CD4-positive, alpha-beta T cell treated with Interleukin-4 for 4 hours (primary cell): ENCODE data around the gene PDGFA.
"Not testable (repeated sequence)": the region's sequence is repeated elsewhere in the genome, so short reads cannot be mapped to it uniquely, and the experiment has no call there.

Experiments
- DNase-seq: peaks from one replicate; pipeline ENCODE4 v3.0.0-alpha.2; 2020

The PDGFA gene

DNA sequence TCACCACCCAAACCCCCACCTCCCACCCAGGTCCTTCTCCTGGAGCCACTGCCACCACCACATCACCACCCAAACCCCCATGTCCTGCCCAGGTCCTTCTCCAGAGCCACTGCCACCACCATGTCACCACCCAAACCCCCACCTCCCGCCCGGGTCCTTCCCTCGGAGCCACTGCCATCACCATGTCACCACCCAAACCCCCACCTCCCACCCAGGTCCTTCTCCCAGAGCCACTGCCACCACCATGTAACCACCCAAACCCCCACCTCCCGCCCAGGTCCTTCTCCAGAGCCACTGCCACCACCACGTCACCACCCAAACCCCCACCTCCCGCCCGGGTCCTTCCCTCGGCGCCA is 31.9 kb upstream of the PDGFA start:
- not testable (repeated sequence) for DNase-seq

DNA sequence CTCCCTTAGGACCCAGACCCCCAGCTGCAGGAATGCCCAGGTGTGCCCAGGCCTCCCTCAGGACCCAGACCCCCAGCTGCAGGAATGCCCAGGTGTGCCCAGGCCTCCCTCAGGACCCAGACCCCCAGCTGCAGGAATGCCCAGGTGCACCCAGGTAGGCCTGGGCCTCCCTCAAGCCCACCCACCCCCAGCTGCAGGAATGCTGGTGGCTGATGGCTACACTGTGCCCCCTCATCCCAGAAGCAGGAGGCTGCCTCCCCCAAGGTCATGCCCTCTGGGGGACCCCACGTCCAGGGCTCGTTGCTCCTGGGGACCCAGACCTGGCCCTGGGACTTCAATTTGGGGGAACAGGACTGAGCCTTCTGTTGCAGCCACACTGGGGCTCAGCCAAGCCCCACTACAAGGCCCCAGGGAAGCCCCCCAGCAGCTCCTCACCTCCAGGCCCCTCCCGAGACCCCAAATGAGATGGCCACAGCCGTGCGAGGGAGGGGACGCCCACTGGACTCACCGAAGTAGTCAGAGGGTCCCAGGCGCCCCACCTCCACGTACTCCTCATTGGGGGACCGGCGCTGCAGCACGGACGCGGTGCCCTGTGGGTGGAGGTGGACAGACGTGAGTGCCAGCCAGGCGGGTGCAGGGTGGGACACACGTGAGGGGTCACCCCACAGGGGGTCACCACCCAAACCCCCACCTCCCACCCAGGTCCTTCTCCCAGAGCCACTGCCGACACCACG is 31.4 kb upstream of the PDGFA start:
- DNase-seq, result no peak

GRCh38 chr7:549891-550625 is 30.4 kb upstream of the PDGFA start:
- DNase-seq, result no peak

DNA sequence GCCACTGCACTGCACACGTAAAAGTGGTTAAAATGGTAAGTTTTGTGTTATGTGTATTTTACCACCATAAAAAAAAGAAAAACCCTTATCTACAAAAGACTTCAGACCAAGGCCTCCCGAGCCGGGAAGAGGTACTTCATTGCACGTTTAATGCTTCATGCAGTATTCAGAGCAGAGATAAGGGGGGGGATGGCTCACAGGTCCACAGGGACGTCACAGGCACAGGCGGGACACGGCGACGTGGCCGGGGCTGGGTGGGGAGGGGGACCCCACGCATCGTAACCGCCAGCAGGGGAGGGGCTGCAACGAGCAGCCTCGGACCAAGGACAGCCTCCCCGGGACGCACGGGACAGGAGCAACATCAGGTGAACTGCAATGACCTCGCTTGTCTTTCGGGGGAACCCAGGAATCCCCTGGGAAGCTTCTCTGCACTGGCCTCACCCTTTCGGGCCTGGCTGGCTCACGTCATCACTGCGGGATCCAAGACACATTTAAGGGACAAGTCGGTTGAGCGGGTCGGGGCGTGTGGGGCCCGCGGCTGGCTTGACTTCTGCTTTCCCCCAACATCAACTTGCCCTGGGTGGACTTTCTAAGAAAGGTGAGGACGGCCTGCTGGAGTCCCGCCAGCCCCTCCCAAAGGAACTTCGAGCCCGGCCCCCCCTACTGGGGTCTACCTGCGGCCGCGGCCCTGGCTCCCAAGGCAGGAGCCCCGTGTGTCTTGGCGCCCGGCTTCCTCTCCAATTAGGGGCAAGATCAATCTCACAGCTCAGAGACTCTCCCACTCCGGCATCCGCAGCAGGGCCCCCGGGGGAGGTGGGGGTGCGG is 29.6 kb upstream of the PDGFA start:
- DNase-seq, result no peak

GRCh38 chr7:548401-548800 is 28.8 kb upstream of the PDGFA start:
- DNase-seq, result no peak

- no peak for DNase-seq
These were observed 25.8 kb upstream of the PDGFA start for GRCh38 chr7:545470-545869.

DNA sequence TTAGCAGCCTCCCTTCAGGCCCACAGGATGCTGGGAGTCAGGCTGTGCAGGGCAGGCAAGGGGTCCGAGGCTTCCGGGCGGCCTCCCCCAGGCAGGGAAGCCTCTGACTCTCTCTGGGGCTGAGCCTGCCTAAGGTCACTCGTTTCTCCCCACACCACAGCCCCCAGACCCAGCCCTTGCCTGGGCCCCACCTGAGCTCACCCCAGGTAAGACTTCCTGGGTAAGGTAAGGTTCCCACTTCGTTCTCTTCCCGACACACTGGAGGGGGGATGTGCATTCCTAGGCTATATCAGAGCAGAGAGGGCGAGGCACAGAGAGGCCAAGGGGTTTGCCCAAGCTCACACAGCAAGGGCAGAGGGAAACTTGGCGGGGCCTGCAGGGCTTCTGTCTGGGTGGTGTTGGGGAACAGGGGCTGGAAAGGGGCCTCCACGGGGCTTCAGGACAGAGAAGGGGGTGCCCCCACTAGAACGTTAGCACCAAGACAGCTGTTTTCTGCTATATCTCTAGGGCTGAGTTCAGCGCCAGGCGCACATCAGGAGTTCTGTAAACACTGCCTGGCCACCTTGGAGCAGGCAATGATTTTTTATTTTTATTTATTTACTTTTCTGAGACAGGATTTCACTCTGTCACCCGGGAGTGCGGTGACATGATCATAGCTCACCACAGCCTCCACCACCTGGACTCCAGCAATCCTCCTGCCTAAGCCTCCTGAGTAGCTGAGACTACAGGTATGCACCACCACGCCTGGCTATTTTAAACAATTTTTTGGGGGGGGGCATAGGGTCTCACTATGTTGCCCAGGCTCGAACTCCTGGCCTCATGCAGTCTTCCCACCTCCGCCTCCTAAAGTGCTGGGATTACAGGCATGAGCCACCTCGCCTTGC is 24.9 kb upstream of the PDGFA start:
- DNase-seq, result no peak

DNA sequence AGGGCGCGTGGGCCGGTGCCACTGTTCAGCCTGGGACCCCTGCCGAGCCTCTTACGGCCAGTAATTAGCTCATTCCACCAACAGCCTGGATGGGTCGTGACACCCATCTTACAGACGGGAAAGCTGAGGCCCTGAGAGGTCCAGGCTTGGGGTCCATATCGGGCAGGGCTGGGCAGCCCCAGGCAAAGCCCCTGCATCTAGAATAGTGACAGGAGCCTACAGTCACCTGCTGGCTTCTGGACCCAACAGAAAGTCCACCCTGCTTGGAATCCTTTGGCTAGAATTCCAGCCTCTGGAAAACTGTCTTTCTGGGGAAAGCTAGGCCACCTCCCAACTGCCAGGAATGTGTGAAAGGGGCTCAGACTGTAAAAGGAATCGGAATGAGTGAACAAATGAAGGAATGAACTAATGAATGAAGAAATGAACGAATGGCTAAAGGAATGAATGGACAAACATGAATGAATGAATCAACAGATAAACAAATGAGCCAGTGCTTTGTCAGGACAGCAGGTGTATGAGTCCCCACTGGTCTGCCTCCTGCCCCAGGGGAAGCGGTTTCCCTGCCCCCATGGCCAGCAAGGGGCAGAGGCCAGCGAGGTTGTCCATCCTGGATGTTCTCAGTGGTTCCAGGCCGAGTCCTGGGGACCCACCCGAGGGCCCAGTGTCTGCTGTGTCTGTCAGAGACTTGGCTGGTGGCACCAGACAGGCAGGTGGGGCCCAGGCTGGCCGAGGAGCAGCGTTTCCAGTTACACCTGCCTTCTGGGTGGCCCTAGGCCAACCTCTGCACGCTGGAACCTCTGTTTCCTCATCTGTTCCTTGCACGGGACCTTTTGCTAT is 24.1 kb upstream of the PDGFA start:
- no peak for DNase-seq

- no peak for DNase-seq
These were observed 23.3 kb upstream of the PDGFA start for GRCh38 chr7:542713-543500.

DNA sequence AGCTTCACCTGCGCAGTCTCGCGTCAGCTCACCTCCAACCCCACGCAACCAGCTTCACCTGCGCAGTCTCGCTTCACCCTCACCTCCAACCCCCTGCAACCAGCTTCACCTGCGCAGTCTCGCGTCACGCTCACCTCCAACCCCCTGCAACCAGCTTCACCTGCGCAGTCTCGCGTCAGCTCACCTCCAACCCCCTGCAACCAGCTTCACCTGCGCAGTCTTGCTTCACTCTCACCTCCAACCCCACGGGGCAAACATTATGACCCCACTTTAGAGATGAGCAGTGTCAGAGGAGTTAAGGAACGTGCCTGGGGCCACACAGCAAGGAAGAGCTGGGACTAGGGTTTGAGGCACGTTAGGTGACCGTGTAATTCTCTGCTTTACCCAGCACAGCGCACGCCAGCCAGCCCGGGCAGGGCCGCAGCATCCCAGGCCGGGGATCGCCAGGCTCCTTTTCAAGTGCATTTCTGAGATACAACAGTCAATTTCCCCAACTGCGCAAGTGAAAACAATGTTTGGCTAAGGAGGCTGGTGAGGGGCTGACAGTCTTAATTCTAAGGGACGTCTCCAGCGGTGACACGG is 22.6 kb upstream of the PDGFA start:
- no peak for DNase-seq

DNA sequence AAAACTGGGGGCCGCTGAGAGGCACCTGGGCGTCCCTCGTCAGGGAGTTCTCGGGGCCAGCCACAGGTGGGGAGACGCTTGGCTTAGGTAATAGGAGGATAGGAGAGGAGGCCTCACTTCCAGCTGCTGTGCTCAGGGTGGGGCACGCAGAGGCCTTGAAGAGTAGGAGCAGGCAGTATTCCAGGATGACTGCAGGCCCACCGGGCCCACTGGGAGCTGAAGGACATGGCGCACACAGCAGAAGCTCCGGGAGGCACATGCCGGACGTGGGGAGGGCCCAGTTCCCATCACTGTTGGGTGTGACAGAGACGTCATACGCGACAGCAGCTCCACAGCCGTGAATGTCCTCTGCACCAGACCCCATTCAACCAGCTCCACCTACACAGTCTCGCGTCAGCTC is 22.0 kb upstream of the PDGFA start:
- DNase-seq, result no peak

DNA sequence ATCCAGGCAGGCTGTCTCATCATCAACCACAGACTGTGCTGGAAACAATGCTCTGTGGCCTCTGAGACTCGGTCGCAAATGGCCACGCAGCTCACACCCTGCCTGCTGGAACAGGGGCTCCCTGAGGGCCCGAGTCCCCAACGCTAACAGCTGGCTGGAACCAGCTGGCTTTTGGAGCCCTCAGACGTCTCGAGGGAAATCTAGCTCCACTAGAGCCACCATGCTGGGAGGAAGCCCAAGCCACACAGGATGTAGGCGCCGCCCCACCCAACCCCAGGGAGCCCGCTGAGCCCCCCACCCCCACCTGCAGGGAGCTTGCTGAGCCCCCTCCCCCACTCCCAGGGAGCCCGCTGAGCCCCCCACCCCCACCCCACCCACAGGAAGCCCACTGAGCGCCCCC is 21.4 kb upstream of the PDGFA start:
- DNase-seq, result no peak

GRCh38 chr7:540579-540978 is 20.9 kb upstream of the PDGFA start:
- DNase-seq, result no peak

DNA sequence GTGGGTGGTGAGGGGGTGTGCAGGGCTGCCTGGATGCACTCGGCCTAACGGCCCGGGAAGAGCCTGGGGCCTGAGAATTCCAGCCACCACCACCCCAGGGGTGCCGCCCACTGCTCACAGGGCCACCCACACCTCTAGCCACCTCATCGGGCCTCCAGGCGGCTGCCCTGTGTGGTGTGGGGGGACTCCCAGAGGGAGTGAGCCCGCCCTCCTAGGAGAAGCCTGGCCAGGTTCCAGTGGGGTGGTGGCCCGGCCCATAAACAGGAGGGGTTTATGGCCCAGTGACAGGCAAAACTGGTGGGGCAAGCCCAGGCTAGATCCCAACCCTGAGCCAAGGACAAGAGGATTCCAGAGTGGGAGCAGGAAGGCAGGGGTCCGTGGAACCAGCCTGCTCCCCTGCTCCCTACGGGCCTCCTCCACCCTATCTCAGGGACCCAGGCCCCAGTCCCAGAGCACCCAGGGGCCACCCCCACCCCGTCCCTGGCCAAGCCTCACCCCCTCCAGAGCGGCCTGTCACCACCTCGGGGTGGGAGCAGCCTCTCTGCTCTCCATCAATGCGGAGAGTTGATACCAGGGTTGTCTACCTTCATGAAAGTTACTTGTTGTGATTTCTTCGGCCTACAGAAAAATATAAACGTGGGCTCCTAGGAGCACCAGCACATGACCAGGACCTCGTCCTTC is 20.2 kb upstream of the PDGFA start:
- DNase-seq, result no peak

GRCh38 chr7:538764-539685 is 19.4 kb upstream of the PDGFA start:
- no peak for DNase-seq

- DNase-seq, result no peak
These were observed 18.4 kb upstream of the PDGFA start for GRCh38 chr7:537911-538634.

DNA sequence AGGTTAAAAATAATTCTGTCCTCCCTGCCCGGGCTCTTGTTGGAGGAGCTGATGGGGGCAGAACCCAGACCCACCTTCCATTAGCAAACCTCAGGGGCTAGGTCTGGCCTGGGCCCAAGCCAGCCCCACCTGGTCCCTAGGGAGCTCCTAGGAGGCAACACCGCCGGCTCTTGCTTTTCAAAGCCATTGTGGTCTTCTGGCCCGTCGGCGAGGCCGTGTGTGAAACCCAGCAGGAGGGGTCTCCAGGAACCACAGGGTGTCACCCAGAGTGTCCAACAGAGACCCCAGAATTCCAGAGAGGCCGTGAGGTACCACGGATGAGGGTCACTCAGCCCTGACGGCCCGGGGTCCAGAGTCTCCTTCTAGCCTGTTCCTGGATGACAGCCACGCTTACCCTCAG is 16.6 kb upstream of the PDGFA start:
- DNase-seq, result no peak

GRCh38 chr7:534959-535358 is 15.3 kb upstream of the PDGFA start:
- no peak for DNase-seq
